NCI-H1092 treated with DMSO at 0.1 percent for 48 hours (cell line): ENCODE data around the gene PCDHGA5.
"Not testable (repeated sequence)": the region's sequence is repeated elsewhere in the genome, so short reads cannot be mapped to it uniquely, and the experiment has no call there.

ENCODE experiments used
- DNase-seq: peaks from one replicate; lab custom pipeline; 2025; lab: John Stamatoyannopoulos, UW

Gene PCDHGA5

DNA sequence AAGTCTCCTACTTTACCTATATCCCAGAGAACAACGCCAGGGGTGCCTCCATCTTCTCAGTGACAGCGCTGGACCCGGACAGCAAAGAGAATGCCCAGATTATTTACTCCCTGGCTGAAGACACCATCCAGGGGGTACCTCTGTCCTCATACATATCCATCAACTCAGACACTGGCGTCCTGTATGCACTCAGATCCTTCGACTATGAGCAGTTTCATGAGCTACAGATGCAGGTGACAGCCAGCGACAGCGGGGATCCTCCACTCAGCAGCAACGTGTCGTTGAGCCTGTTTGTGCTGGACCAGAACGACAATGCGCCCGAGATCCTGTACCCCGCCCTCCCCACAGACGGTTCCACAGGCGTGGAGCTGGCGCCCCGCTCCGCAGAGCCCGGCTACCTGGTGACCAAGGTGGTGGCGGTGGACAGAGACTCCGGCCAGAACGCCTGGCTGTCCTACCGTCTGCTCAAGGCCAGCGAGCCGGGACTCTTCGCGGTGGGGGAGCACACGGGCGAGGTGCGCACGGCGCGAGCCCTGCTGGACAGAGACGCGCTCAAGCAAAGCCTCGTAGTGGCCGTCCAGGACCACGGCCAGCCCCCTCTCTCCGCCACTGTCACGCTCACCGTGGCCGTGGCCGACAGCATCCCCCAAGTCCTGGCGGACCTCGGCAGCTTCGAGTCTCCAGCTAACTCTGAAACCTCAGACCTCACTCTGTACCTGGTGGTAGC, 50.7 kb downstream of the PCDHGA5 start:
- not testable (repeated sequence) for DNase-seq

DNA sequence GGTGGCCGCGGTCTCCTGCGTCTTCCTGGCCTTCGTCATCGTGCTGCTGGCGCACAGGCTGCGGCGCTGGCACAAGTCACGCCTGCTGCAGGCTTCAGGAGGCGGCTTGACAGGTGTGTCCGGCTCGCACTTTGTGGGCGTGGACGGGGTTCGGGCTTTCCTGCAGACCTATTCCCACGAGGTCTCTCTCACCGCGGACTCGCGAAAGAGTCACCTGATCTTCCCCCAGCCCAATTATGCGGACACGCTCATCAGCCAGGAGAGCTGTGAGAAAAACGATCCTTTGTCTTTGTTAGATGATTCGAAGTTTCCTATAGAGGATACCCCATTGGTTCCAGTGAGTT, 51.3 kb downstream of the PCDHGA5 start:
- not testable (repeated sequence) for DNase-seq
